22Rv1 (cell line): ENCODE measurements around the gene ZNF219.

Source experiments
- CTCF ChIP-seq: fragments of 450-650 bp; IDR thresholded peaks from 2 replicates; pipeline ENCODE4 v1.5.1; 2017; ENCODE audit warnings: mild to moderate bottlenecking
- ZFX ChIP-seq: fragments of 450-650 bp; IDR thresholded peaks from 2 replicates; pipeline ENCODE4 v1.6.1; 2017; ENCODE audit warnings: antibody characterized with exemption, borderline replicate concordance

- no peak for TF ChIP-seq CTCF
- no peak for TF ChIP-seq ZFX
Observed at GRCh38 chr14:21100931-21101330, 2.5 kb upstream of the ZNF219 start, which contains the start of gene TMEM253.
